ENCODE data around the gene LNPEP. TPM values are rescaled to one million over a fixed set of nuclear protein-coding genes. Genes with fewer than 3 reads are reported as not detected.

LNPEP gene
- total RNA-seq, 1 donor from 2014 or later, result 26.6 TPM

- no peak for DNase-seq (ENCODE audit: low read depth in 2 of 2)
Observed at GRCh38 chr5:96995419-96995818, 59.5 kb downstream of the LNPEP start.

DNA sequence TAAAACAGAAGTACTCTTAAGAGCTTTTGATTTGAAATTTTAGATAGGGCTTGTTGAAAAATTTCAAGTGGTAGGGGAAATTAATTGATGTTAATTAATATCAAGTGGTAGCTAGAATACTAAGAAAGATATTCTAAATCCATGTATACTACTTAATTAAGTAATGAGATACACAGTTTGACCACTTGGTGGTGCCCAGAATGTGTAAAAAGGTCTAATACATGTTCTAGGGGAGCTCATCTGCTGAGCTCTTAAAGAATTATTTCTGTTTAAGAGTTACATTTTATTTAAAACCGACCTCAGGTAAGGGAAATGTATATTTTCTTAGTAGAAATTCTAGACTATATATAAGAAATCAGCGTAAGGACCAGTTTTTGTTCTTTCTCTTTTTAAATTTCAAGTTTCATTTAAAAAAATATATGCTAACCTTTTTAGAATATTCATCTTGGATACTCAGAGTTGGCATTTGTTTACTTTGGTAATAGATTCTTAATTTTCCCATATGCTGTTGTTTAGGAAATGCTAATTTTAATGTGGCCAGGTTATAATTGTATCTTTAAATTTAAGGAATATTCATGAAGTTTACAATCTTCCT, 61.5 kb downstream of the LNPEP start:
- DNase-seq (ENCODE audit: low read depth in 2 of 2), result peak; percentile 75 to 78

GRCh38 chr5:96999856-97000255, 64.0 kb downstream of the LNPEP start:
- no peak for DNase-seq (ENCODE audit: low read depth in 2 of 2)

- DNase-seq (ENCODE audit: low read depth in 2 of 2), result peak in 1 of 2 donors; percentile 29
Observed at GRCh38 chr5:97000391-97000790, 64.5 kb downstream of the LNPEP start.

GRCh38 chr5:97002983-97003382, 67.1 kb downstream of the LNPEP start:
- DNase-seq (ENCODE audit: low read depth in 2 of 2), result no peak

- DNase-seq (ENCODE audit: low read depth in 2 of 2), result no peak
Observed at GRCh38 chr5:97004423-97005060, 68.7 kb downstream of the LNPEP start.

GRCh38 chr5:97006454-97007060, 70.7 kb downstream of the LNPEP start:
- DNase-seq (ENCODE audit: low read depth in 2 of 2), result no peak

- DNase-seq (ENCODE audit: low read depth in 2 of 2), result peak; percentile 78 to 85
Observed at GRCh38 chr5:97009212-97009898, 73.5 kb downstream of the LNPEP start.

DNA sequence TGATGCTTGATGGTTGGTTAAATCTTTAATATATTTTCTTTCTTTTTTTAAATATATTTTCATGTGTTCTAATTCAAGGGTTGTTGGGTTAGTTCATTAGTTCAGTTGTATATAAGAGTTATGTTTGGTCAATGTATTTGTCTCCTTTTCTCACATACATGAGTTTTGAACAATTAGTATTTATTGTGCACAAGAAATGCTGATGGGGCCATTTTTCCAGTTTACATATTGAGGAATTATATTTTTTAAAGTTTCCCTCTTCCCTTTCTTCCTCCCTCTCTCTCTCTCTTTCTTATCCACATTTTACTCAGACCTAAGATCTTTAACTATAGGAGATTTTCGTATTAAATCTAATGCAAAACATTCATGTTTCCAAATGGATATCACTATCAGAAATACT, 74.0 kb downstream of the LNPEP start:
- DNase-seq (ENCODE audit: low read depth in 2 of 2), result no peak

DNA sequence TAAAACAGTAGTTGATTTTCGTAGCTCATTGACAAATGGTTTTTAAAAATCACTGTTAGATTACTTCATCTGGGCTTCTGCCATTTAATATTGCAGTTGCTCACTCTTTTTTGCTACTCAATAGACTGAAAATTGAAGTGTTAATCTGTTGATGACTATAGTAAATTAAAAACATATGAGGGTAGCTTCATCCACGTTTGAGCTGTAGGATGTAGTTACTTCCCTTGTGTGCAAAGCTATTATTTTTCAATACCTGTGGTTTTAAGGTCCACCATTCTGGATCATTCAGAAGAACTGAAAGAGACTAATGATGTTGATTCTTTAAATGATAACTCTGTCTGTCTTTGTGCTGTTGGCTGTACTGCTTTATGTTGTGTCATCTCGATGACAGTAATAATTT, 74.7 kb downstream of the LNPEP start:
- DNase-seq (ENCODE audit: low read depth in 2 of 2), result no peak

DNA sequence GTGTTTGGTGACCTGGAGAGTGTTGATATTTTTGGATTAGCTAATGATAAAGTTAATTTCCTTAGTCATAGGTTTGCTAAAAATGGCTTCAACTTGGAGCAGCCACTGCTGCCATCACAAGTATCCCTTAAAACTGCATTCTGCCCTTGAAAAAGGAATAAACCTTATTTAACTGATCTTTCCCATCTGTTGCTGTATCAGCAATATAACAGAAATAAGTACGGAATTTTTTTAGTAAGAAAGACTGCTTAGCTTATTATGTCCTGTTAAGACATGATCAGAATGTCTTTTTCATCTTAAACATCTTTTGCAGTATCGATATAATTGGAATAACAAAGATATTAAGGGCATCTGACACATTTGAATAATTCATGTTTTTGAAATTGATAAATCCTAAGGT, 75.7 kb downstream of the LNPEP start:
- no peak for DNase-seq (ENCODE audit: low read depth in 2 of 2)

DNA sequence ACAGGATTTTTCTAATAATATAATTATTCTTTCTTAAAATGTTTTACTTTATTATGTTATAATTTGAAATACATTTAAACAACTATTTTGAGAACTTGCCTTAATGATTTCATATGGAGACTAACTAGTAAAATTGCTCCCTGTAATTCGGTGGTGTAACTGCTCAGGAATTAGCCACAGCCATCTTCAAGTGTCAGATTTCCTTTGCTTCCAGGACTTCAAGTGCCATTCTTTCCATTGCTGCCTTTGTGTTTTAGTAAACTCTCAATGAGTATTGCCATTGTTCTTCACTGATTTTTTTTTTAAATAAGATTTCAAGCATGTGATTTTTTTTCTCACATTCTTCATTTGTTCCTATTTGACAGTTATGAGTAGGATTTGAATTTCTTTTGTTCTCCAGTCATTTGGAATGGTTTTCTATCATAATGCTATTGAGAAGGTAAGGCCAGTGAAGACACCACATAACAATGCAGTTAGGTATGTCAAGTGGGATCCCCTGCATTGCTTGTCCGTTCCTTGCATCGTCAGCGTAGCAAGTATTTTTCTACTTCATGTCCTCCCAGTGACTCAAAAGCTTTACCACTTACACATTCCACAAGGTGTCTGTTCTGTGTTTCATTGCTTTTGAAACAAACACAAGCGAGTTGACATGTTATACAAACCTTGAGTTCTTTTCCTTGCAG, 83.7 kb downstream of the LNPEP start:
- no peak for DNase-seq (ENCODE audit: low read depth in 2 of 2)

DNA sequence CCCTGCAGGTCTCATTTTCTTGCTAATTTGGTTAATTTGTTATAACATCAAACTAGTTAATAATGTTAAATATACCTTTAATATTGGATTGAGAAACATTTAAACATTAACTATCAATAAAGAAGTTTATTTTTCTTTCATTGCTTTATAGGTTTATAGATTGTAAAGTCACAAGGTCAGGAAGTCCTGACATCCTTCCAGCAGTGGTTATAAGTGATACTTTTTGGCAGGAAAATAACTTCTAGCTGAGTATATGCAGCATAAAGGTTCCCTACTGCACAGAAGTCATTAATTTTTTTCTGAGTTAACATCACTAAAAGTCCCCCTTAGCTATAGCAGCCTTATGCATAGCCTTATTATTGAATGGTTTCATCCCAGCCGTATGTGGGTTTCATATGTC, 85.5 kb downstream of the LNPEP start:
- DNase-seq (ENCODE audit: low read depth in 2 of 2), result no peak

- DNase-seq (ENCODE audit: low read depth in 2 of 2), result no peak
Observed at GRCh38 chr5:97022898-97023297, 87.0 kb downstream of the LNPEP start.

- DNase-seq (ENCODE audit: low read depth in 2 of 2), result no peak
Observed at GRCh38 chr5:97026721-97027120, 90.8 kb downstream of the LNPEP start.

- DNase-seq (ENCODE audit: low read depth in 2 of 2), result no peak
Observed at GRCh38 chr5:97037819-97038218, 101.9 kb downstream of the LNPEP start.

- no peak for DNase-seq (ENCODE audit: low read depth in 2 of 2)
Observed at GRCh38 chr5:97041239-97041638, 105.4 kb downstream of the LNPEP start.

DNA sequence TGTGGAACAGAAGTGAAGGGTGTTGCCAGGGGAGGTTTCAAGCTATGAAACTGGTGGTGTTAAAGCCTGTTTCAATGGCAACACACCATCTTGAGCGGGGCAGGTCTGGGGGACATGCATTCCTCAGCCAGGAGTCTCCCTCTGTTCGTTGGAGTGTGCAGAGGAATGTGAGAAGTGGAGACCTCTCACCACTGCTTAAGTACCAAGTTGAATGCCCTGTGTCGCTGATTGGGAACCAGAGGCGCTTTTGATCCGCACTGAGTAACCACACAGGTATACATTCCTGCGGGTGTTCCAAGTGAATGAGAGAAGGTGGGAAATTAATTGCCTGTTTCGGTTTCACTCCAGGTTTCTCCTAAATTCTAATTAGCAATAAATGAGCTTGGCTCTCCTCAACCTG, 107.1 kb downstream of the LNPEP start:
- no peak for DNase-seq (ENCODE audit: low read depth in 2 of 2)

DNA sequence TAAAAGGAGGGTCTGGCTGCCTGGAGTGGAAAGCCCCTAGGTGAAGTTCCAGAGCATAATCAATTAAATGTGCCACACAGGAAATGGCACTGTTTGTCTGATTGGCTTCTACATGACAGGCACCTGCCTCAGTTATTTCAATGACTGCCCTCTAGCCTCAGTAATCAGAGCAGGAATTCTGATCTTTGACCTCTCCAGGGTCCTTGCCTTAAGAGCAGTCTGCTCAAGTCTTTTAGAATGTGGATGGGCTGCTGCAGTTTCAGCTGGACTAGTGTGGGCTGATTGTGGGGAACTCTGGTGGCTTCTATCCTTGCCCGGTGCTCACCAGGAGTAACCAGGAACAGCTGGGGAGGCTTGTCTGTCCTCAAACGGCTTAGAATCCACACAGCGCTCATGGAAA, 107.6 kb downstream of the LNPEP start:
- no peak for DNase-seq (ENCODE audit: low read depth in 2 of 2)

DNA sequence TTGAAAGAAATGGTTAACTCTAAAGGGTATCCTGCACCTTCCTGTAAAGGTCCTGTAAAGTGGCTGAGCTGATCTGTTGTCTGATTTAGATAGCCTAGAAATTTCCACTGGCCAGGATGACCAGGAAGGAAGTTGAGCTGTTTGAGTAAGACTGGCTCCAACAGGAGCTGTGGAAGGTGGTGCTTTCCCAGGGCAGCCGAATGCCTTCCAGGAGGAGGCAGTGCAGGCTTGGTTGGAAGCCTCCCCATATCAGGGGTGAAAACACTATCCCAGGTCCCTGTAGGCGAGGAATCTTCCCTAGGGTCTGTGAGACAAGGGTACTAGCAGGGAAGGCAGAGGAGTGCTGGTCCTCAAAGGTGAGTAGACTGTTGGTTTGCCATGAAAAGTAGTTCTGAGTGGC, 108.2 kb downstream of the LNPEP start:
- peak; percentile 82 to 88 for DNase-seq (ENCODE audit: low read depth in 2 of 2)

- DNase-seq (ENCODE audit: low read depth in 2 of 2), result no peak
Observed at GRCh38 chr5:97046270-97046982, 110.5 kb downstream of the LNPEP start.
